NB4 (cell line): Measurements from ENCODE around the gene ZNF227.

Source experiments
- CTCF ChIP-seq: IDR thresholded peaks from one replicate; pipeline ENCODE4 v1.5.1; 2012; ENCODE audit warnings: low read depth, low read length
- MAX ChIP-seq: IDR thresholded peaks from 2 replicates; pipeline ENCODE4 v1.6.1; 2011; ENCODE audit warnings: low read depth, low read length
- MYC ChIP-seq: IDR thresholded peaks from 2 replicates; pipeline ENCODE4 v1.6.1; 2011; ENCODE audit warnings: low read depth, low read length
- POLR2A ChIP-seq: IDR thresholded peaks from 2 replicates; pipeline ENCODE4 v1.6.1; 2011; ENCODE audit warnings: mild to moderate bottlenecking; ENCODE audit not compliant: insufficient read length; ENCODE audit errors: extremely low read depth

- TF ChIP-seq POLR2A (no peak), CTCF (no peak), MAX (no peak), MYC (no peak)
These were observed 48.0 kb downstream of the ZNF227 start for GRCh38 chr19:44260343-44260681.
